GM19240 (cell line): ENCODE data around the gene MED19.
"Not testable (repeated sequence)": the region's sequence is repeated elsewhere in the genome, so short reads cannot be mapped to it uniquely, and the experiment has no call there.

ENCODE experiments used
- DNase-seq: peaks from one replicate; pipeline ENCODE4 v3.0.0; 2011; ENCODE audit warnings: low spot score; ENCODE audit not compliant: insufficient read length

The MED19 gene

GRCh38 chr11:57705432-57705831, 6.6 kb downstream of the MED19 start:
- not testable (repeated sequence) for DNase-seq

- DNase-seq, result no peak
Measured at GRCh38 chr11:57704932-57705331, 7.1 kb downstream of the MED19 start.

GRCh38 chr11:57703341-57703740, 8.7 kb downstream of the MED19 start:
- DNase-seq, result no peak

- no peak for DNase-seq
Measured at GRCh38 chr11:57700425-57700824, 11.6 kb downstream of the MED19 start.

- DNase-seq, result no peak
Measured at GRCh38 chr11:57699813-57700212, 12.2 kb downstream of the MED19 start.

- DNase-seq, result no peak
Measured at GRCh38 chr11:57698843-57699365, 13.1 kb downstream of the MED19 start.

- DNase-seq, result not testable (repeated sequence)
Measured at GRCh38 chr11:57690474-57690873, 21.5 kb downstream of the MED19 start.

- no peak for DNase-seq
Measured at GRCh38 chr11:57681168-57681567, 30.8 kb downstream of the MED19 start.

GRCh38 chr11:57680552-57680874, 31.5 kb downstream of the MED19 start:
- DNase-seq, result no peak

GRCh38 chr11:57679396-57679795, 32.6 kb downstream of the MED19 start:
- no peak for DNase-seq

- no peak for DNase-seq
Measured at GRCh38 chr11:57675176-57675941, 36.7 kb downstream of the MED19 start.

GRCh38 chr11:57674251-57674650, 37.8 kb downstream of the MED19 start:
- no peak for DNase-seq

GRCh38 chr11:57668434-57668782, 43.6 kb downstream of the MED19 start:
- DNase-seq, result no peak

GRCh38 chr11:57667736-57668433, 44.1 kb downstream of the MED19 start, which contains the start of gene ZDHHC5:
Gene ZDHHC5 (plus strand): TSS chr11:57668114. CDS start chr11:57673091, 4,977 bp downstream.
- peak; percentile 88 for DNase-seq

- peak; percentile 84 for DNase-seq
Measured at GRCh38 chr11:57667117-57667735, 44.8 kb downstream of the MED19 start.

- no peak for DNase-seq
Measured at GRCh38 chr11:57663975-57664374, 48.0 kb downstream of the MED19 start.

GRCh38 chr11:57662893-57663292, 49.1 kb downstream of the MED19 start:
- DNase-seq, result no peak

GRCh38 chr11:57659669-57660068, 52.3 kb downstream of the MED19 start:
- DNase-seq, result no peak

- no peak for DNase-seq
Measured at GRCh38 chr11:57658023-57658361, 54.0 kb downstream of the MED19 start.

GRCh38 chr11:57657194-57658022, 54.6 kb downstream of the MED19 start, which contains the start of gene CLP1:
Gene CLP1 (plus strand): TSS chr11:57657762. CDS start chr11:57659477, 1,715 bp downstream.
- DNase-seq, result peak; percentile 76

GRCh38 chr11:57656885-57657193, 55.2 kb downstream of the MED19 start:
- no peak for DNase-seq
